ENCODE measurements around the gene CSF3. TPM values are rescaled to one million over a fixed set of nuclear protein-coding genes. Genes with fewer than 3 reads are reported as not detected.

The CSF3 gene
- total and polyA plus RNA-seq, 4 donors = 0.59 TPM; not detected in 3

GRCh38 chr17:39975801-39976200 is 39.4 kb upstream of the CSF3 start:
- peaks cover 5% of the 10 kb centered on the region for H3K27me3 ChIP-seq (ENCODE audit: control insufficient read depth, insufficient read depth, low read length)
- no peak overlapping the region for H3K4me3 ChIP-seq (ENCODE audit: low read depth, low read length)

GRCh38 chr17:39979016-39979670 is 36.1 kb upstream of the CSF3 start:
- WGBS (ENCODE audit: insufficient coverage) = no CpG with 5 or more reads among the region's 5 CpGs
- Histone ChIP-seq H3K27me3 (ENCODE audit: control insufficient read depth, insufficient read depth, low read length) (no peaks in the 10 kb centered on the region), H3K4me1 (ENCODE audit: control insufficient read depth, insufficient read depth, low read length) (no peaks in the 10 kb centered on the region), H3K4me3 (ENCODE audit: low read depth, low read length) (no peak overlapping the region), H3K27ac (ENCODE audit: low read depth, low read length) (no peak overlapping the region), H3K9me3 (ENCODE audit: control insufficient read depth, insufficient read depth, low read length) (no peaks in the 10 kb centered on the region), H3K36me3 (ENCODE audit: control insufficient read depth, insufficient read depth, low read length) (peaks cover 5% of the 10 kb centered on the region)
- DNase-seq (ENCODE audit: low read depth in 4 of 6, low spot score in 6 of 6) = no peak

More at GRCh38 chr17:39975801-39976200, 39.4 kb upstream of the CSF3 start:
- Histone ChIP-seq H3K9me3 (ENCODE audit: control insufficient read depth, insufficient read depth, low read length) (no peaks in the 10 kb centered on the region), H3K36me3 (ENCODE audit: control insufficient read depth, insufficient read depth, low read length) (no peaks in the 10 kb centered on the region), H3K4me1 (ENCODE audit: control insufficient read depth, insufficient read depth, low read length) (no peaks in the 10 kb centered on the region), H3K27ac (ENCODE audit: low read depth, low read length) (no peak overlapping the region)
- DNase-seq (ENCODE audit: low read depth in 4 of 6, low spot score in 6 of 6) = peak in 1 of 6 donors; percentile 38
- whole genome bisulfite sequencing (ENCODE audit: insufficient coverage) = 49% methylated on average over 3 of the region's 4 CpGs

- H3K27me3 ChIP-seq (ENCODE audit: control insufficient read depth, insufficient read depth, low read length) = no peaks in the 10 kb centered on the region
- DNase-seq (ENCODE audit: low read depth in 4 of 6, low spot score in 6 of 6) = peak in 5 of 6 donors; percentile 12 to 84 (median 17)
- H3K4me1 ChIP-seq (ENCODE audit: control insufficient read depth, insufficient read depth, low read length) = no peaks in the 10 kb centered on the region
- peaks cover 13% of the 10 kb centered on the region for H3K36me3 ChIP-seq (ENCODE audit: control insufficient read depth, insufficient read depth, low read length)
- H3K4me3 ChIP-seq (ENCODE audit: low read depth, low read length) = peak overlapping the region; percentile 86
- H3K9me3 ChIP-seq (ENCODE audit: control insufficient read depth, insufficient read depth, low read length) = no peaks in the 10 kb centered on the region
- H3K27ac ChIP-seq (ENCODE audit: low read depth, low read length) = peak overlapping the region; percentile 89
- WGBS (ENCODE audit: insufficient coverage) = 0% methylated on average over 9 of the region's 10 CpGs
Measured at GRCh38 chr17:39979893-39980350, 35.3 kb upstream of the CSF3 start.

DNA sequence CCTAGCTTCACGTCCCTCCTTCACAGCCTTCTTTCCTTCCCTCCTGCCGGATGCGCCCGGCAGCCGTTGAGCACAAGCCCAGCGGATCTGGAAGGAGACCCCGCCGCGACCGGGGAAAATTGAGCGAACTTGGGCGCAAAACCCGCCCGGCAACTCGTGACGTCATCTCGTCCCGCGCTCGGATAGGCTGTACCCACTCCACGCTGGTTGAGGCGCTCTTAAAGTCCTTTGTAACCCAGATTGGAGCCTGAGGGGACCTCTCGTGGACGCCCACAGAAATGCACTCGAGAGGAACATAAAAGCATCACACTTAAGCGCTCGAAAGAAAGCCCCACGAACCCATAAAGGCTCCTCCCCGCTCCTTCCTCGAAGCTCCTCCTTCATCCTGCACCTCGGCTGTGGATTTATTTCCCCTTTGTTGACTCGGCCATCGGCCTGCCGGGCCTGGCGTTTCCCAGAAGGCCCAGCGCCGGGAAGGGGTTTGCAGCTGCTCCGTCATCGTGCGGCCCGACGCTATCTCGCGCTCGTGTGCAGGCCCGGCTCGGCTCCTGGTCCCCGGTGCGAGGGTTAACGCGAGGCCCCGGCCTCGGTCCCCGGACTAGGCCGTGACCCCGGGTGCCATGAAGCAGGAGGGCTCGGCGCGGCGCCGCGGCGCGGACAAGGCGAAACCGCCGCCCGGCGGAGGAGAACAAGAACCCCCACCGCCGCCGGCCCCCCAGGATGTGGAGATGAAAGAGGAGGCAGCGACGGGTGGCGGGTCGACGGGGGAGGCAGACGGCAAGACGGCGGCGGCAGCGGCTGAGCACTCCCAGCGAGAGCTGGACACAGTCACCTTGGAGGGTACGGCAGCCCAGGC is 34.7 kb upstream of the CSF3 start, which contains the start of gene PSMD3:
Gene PSMD3 (plus strand): TSS at position 457 of the 856 bp plus-strand sequence. CDS start 164 bp downstream, at position 621.
- Histone ChIP-seq H3K4me1 (ENCODE audit: control insufficient read depth, insufficient read depth, low read length) (no peaks in the 10 kb centered on the region), H3K9me3 (ENCODE audit: control insufficient read depth, insufficient read depth, low read length) (no peaks in the 10 kb centered on the region), H3K27ac (ENCODE audit: low read depth, low read length) (peak within 1 kb of the TSS; percentile 89), H3K27me3 (ENCODE audit: control insufficient read depth, insufficient read depth, low read length) (no peaks in the 10 kb centered on the region), H3K36me3 (ENCODE audit: control insufficient read depth, insufficient read depth, low read length) (peaks cover 18% of the 10 kb centered on the region), H3K4me3 (ENCODE audit: low read depth, low read length) (peak within 1 kb of the TSS; percentile 86)
- under 1% methylated on average over 84 of the region's 84 CpGs for WGBS (ENCODE audit: insufficient coverage)
- peak; percentile 99 to 100 (median 100) for DNase-seq (ENCODE audit: low read depth in 4 of 6, low spot score in 6 of 6)

GRCh38 chr17:39981207-39981741 is 34.0 kb upstream of the CSF3 start:
- 4% methylated on average over 11 of the region's 15 CpGs for WGBS (ENCODE audit: insufficient coverage)
- peak overlapping the region; percentile 17 for H3K27ac ChIP-seq (ENCODE audit: low read depth, low read length)
- no peak for DNase-seq (ENCODE audit: low read depth in 4 of 6, low spot score in 6 of 6)
- H3K4me1 ChIP-seq (ENCODE audit: control insufficient read depth, insufficient read depth, low read length) = no peaks in the 10 kb centered on the region
- no peaks in the 10 kb centered on the region for H3K9me3 ChIP-seq (ENCODE audit: control insufficient read depth, insufficient read depth, low read length)
- no peaks in the 10 kb centered on the region for H3K27me3 ChIP-seq (ENCODE audit: control insufficient read depth, insufficient read depth, low read length)
- H3K36me3 ChIP-seq (ENCODE audit: control insufficient read depth, insufficient read depth, low read length) = peaks cover 24% of the 10 kb centered on the region
- peak overlapping the region; percentile 86 for H3K4me3 ChIP-seq (ENCODE audit: low read depth, low read length)

- no peaks in the 10 kb centered on the region for H3K9me3 ChIP-seq (ENCODE audit: control insufficient read depth, insufficient read depth, low read length)
- no peak for DNase-seq (ENCODE audit: low read depth in 4 of 6, low spot score in 6 of 6)
- peaks cover 30% of the 10 kb centered on the region for H3K36me3 ChIP-seq (ENCODE audit: control insufficient read depth, insufficient read depth, low read length)
- no peaks in the 10 kb centered on the region for H3K27me3 ChIP-seq (ENCODE audit: control insufficient read depth, insufficient read depth, low read length)
- 17% methylated on average over 3 of the region's 7 CpGs for WGBS (ENCODE audit: insufficient coverage)
- no peaks in the 10 kb centered on the region for H3K4me1 ChIP-seq (ENCODE audit: control insufficient read depth, insufficient read depth, low read length)
- no peak overlapping the region for H3K27ac ChIP-seq (ENCODE audit: low read depth, low read length)
- peak overlapping the region; percentile 86 for H3K4me3 ChIP-seq (ENCODE audit: low read depth, low read length)
Measured at GRCh38 chr17:39981766-39982375, 33.4 kb upstream of the CSF3 start.

DNA sequence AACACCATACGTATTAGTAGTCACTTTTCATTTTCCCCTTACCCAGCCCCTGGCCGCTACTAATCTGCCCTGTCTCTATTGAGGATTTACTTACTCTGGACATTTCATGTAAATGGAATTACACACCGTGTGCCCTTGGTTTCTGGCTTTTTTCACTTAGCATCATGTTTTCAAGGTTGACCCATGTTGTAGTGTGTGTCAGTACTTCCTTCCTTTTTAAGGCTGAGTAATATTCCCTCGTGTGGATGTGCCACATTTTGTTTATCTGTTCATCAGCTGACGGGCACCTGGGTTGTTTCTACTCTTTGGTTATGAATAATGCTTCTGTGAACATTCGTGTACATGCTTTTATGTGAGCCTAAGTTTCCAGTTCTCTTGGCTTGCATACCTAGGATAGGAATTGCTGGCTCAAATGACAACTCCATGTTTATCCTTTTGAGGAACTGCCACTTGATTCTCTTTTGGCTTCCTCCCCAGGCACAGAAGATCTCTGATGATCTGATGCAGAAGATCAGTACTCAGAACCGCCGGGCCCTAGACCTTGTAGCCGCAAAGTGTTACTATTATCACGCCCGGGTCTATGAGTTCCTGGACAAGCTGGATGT is 26.9 kb upstream of the CSF3 start:
- no peaks in the 10 kb centered on the region for H3K4me1 ChIP-seq (ENCODE audit: control insufficient read depth, insufficient read depth, low read length)
- H3K27ac ChIP-seq (ENCODE audit: low read depth, low read length) = no peak overlapping the region
- no peak for DNase-seq (ENCODE audit: low read depth in 4 of 6, low spot score in 6 of 6)
- H3K4me3 ChIP-seq (ENCODE audit: low read depth, low read length) = no peak overlapping the region
- H3K27me3 ChIP-seq (ENCODE audit: control insufficient read depth, insufficient read depth, low read length) = no peaks in the 10 kb centered on the region
- 94% methylated on average over 9 of the region's 11 CpGs for WGBS (ENCODE audit: insufficient coverage)
- H3K36me3 ChIP-seq (ENCODE audit: control insufficient read depth, insufficient read depth, low read length) = peaks cover 90% of the 10 kb centered on the region
- no peaks in the 10 kb centered on the region for H3K9me3 ChIP-seq (ENCODE audit: control insufficient read depth, insufficient read depth, low read length)

- H3K27me3 ChIP-seq (ENCODE audit: control insufficient read depth, insufficient read depth, low read length) = no peaks in the 10 kb centered on the region
- no peaks in the 10 kb centered on the region for H3K9me3 ChIP-seq (ENCODE audit: control insufficient read depth, insufficient read depth, low read length)
- WGBS (ENCODE audit: insufficient coverage) = 95% methylated on average over 11 of the region's 11 CpGs
- H3K27ac ChIP-seq (ENCODE audit: low read depth, low read length) = no peak overlapping the region
- no peaks in the 10 kb centered on the region for H3K4me1 ChIP-seq (ENCODE audit: control insufficient read depth, insufficient read depth, low read length)
- H3K4me3 ChIP-seq (ENCODE audit: low read depth, low read length) = no peak overlapping the region
- H3K36me3 ChIP-seq (ENCODE audit: control insufficient read depth, insufficient read depth, low read length) = peaks cover 94% of the 10 kb centered on the region
- DNase-seq (ENCODE audit: low read depth in 4 of 6, low spot score in 6 of 6) = no peak
Measured at GRCh38 chr17:39994448-39994847, 20.8 kb upstream of the CSF3 start.

DNA sequence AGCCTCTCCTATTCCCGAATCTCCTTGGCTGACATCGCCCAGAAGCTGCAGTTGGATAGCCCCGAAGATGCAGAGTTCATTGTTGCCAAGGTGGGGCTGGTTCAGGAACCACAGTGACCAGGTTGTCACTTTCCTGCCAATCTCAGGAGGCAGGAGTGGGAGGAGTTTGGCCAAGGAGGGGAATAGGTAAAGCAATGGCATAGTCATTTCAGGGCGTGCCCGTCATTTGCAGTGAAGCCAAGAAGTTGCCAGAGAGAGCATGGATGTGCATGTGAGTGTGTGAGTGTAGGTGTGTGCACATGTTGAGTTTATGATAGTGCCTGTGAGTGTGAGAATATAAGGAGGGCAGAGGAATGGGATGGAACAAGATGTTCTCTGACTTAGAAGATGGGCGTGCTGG is 19.8 kb upstream of the CSF3 start:
- Histone ChIP-seq H3K9me3 (ENCODE audit: control insufficient read depth, insufficient read depth, low read length) (no peaks in the 10 kb centered on the region), H3K27ac (ENCODE audit: low read depth, low read length) (no peak overlapping the region), H3K27me3 (ENCODE audit: control insufficient read depth, insufficient read depth, low read length) (no peaks in the 10 kb centered on the region), H3K4me3 (ENCODE audit: low read depth, low read length) (no peak overlapping the region), H3K36me3 (ENCODE audit: control insufficient read depth, insufficient read depth, low read length) (peaks cover 84% of the 10 kb centered on the region), H3K4me1 (ENCODE audit: control insufficient read depth, insufficient read depth, low read length) (no peaks in the 10 kb centered on the region)
- DNase-seq (ENCODE audit: low read depth in 4 of 6, low spot score in 6 of 6) = no peak
- 100% methylated on average over 5 of the region's 6 CpGs for WGBS (ENCODE audit: insufficient coverage)

Measured in spinal cord (tissue), 10 donors.